ENCODE measurements around the gene KHDC1.
"Not testable (repeated sequence)": the region's sequence is repeated elsewhere in the genome, so short reads cannot be mapped to it uniquely, and the experiment has no call there.

DNA sequence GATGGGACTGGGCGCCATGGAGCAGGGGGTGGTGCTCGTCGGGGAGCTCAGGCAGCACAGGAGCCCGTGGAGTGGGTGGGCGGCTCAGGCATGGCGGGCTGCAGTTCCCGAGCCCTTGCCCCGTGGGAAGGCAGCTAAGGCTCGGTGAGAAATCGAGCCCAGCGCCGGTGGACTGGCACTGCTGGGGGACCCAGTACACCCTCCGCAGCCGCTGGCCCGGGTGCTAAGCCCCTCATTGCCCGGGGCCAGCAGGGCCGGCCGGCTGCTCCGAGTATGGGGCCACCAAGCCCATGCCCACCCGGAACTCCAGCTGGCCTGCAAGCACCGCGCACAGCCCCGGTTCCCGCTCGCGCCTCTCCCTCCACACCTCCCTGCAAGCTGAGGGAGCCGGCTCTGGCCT lies 5.9 kb upstream of the KHDC1 start:
- not testable (repeated sequence) for TF ChIP-seq SMC3 (conservative IDR thresholded peaks at IDR 0.05; ENCODE audit: poor library complexity); EP300 (conservative IDR thresholded peaks at IDR 0.05; ENCODE audit: poor library complexity, severe bottlenecking); POLR2AphosphoS5 (IDR thresholded peaks at IDR 0.05); MXI1 (conservative IDR thresholded peaks at IDR 0.05; ENCODE audit: poor library complexity, severe bottlenecking); TAF1 (IDR thresholded peaks at IDR 0.05; ENCODE audit: low read depth)
- TF ChIP-seq, protein P1, sequence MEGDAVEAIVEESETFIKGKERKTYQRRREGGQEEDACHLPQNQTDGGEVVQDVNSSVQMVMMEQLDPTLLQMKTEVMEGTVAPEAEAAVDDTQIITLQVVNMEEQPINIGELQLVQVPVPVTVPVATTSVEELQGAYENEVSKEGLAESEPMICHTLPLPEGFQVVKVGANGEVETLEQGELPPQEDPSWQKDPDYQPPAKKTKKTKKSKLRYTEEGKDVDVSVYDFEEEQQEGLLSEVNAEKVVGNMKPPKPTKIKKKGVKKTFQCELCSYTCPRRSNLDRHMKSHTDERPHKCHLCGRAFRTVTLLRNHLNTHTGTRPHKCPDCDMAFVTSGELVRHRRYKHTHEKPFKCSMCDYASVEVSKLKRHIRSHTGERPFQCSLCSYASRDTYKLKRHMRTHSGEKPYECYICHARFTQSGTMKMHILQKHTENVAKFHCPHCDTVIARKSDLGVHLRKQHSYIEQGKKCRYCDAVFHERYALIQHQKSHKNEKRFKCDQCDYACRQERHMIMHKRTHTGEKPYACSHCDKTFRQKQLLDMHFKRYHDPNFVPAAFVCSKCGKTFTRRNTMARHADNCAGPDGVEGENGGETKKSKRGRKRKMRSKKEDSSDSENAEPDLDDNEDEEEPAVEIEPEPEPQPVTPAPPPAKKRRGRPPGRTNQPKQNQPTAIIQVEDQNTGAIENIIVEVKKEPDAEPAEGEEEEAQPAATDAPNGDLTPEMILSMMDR (IDR thresholded peaks at IDR 0.05; ENCODE audit: poor library complexity, severe bottlenecking) = not testable (repeated sequence)
- TF ChIP-seq, protein P2, sequence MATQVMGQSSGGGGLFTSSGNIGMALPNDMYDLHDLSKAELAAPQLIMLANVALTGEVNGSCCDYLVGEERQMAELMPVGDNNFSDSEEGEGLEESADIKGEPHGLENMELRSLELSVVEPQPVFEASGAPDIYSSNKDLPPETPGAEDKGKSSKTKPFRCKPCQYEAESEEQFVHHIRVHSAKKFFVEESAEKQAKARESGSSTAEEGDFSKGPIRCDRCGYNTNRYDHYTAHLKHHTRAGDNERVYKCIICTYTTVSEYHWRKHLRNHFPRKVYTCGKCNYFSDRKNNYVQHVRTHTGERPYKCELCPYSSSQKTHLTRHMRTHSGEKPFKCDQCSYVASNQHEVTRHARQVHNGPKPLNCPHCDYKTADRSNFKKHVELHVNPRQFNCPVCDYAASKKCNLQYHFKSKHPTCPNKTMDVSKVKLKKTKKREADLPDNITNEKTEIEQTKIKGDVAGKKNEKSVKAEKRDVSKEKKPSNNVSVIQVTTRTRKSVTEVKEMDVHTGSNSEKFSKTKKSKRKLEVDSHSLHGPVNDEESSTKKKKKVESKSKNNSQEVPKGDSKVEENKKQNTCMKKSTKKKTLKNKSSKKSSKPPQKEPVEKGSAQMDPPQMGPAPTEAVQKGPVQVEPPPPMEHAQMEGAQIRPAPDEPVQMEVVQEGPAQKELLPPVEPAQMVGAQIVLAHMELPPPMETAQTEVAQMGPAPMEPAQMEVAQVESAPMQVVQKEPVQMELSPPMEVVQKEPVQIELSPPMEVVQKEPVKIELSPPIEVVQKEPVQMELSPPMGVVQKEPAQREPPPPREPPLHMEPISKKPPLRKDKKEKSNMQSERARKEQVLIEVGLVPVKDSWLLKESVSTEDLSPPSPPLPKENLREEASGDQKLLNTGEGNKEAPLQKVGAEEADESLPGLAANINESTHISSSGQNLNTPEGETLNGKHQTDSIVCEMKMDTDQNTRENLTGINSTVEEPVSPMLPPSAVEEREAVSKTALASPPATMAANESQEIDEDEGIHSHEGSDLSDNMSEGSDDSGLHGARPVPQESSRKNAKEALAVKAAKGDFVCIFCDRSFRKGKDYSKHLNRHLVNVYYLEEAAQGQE (IDR thresholded peaks at IDR 0.05; ENCODE audit: borderline replicate concordance) = not testable (repeated sequence)

Measured in neural cell (in vitro differentiated cells).